HEK293T (cell line): ENCODE measurements around the gene MPP4.

Experiments
- FOXK2 ChIP-seq: fragments of 450-650 bp; IDR thresholded peaks from 2 replicates; pipeline ENCODE4 v1.6.1; 2016; ENCODE audit warnings: mild to moderate bottlenecking
- FOXM1 ChIP-seq: fragments of 450-650 bp; IDR thresholded peaks from 2 replicates; pipeline ENCODE4 v1.6.1; 2017; ENCODE audit warnings: mild to moderate bottlenecking, borderline replicate concordance
- SUZ12 ChIP-seq: fragments of 450-650 bp; IDR thresholded peaks from 2 replicates; pipeline ENCODE4 v1.6.1; 2016; ENCODE audit warnings: mild to moderate bottlenecking

DNA sequence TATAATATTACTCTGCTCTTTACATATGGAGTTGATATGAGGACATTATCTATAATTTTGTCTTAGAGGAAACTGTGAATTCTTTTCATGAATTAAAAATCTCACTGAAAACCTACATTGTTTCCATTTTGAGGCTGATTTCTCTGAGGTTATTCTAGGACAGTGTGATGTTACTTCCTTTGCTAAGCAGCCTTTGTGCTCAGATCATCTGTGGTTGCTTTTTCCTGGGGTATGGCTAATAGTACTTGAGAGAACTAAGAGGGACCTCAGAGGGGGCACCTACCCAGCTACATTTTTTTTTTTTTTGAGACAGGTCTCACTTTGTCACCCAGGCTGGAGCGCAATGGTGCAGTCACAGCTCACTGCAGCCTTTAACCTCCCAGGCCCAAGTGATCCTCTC, 8.7 kb upstream of the MPP4 start:
- TF ChIP-seq FOXK2 (no peak), FOXM1 (no peak), SUZ12 (no peak)
